ENCODE measurements around the gene MED25.

MED25 gene

DNA sequence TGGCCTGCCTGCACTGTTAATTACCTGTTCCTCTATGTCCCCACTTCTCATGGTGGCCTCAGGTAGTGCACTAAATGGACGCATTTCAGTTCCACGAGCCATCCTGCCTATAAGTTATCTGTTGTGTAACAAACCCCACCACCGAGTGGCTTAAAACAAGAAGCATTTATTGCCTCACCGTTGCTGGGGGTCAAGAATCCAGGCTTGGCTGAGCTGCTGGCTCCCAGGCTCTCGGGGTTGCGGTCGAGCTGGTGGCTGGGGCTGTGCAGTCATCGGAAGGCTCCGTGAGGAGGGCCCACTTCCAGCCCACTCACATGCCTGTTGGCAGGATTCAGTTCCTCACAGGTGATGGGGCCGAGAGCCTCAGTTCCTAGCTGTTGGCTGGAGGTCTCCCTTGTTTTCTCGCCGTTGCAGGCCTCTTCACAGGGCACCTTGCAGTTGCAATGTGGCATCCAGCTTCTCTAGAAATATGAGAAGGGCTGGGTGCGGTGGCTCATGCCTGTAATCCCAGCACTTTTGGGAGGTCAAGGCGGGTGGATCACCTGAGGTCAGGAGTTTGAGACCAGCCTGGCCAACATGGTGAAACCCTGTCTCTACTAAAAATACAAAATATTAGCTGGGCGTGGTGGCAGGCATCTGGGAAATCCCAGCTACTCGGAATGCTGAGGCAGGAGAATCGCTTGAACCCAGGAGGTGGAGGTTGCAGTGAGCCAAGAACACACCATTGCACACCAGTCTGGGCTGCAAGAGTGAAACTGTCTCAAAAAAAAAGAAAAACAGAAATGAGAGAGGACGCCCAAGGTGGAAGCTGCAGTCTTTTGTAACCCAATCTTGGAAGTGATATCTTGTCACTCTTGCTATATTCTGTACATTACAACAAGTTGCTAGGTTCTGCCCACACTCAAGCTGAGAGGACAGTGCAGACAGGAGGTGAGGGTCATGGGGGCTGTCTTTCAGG lies 26.3 kb downstream of the MED25 start:
- DNase-seq, result no peak
- no peak for ATAC-seq

DNA sequence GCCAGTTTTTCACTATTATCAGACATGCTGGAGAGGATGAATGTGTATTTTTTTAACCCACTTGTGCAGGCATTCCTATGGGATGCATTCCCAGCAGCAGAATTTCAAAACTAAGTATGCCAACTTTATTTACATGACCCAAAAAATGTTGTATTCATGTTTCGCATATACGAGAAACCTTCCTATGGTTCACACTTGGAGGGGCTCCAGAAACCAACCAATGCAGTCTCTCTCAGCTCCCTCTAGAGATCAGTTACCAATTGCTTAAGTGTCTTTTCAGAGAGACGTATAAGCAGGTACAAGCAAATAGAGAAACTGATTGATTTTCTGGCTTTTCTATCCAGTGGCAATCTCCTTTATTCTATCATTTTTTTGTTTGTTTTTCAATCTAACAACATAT lies 27.3 kb downstream of the MED25 start:
- DNase-seq, result no peak
- ATAC-seq, result no peak

DNA sequence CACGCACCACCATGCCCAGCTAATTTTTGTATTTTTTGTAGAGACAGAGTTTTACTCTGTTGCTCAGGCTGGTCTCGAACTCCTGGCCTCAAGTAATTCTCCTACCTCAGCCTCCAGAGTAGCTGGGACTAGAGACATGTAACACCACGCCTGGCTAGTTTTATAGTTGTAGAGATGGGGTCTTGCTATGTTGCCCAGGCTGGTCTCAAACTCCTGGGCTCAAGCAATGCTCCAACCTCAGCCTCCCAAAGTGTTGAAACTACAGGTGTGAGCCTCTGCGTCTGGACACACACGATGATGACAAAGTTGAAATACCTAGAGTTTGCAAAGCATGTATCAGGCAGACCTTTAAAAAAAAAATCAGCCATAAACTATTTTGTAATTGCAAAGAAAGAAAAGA lies 28.3 kb downstream of the MED25 start:
- no peak for ATAC-seq
- DNase-seq, result no peak

DNA sequence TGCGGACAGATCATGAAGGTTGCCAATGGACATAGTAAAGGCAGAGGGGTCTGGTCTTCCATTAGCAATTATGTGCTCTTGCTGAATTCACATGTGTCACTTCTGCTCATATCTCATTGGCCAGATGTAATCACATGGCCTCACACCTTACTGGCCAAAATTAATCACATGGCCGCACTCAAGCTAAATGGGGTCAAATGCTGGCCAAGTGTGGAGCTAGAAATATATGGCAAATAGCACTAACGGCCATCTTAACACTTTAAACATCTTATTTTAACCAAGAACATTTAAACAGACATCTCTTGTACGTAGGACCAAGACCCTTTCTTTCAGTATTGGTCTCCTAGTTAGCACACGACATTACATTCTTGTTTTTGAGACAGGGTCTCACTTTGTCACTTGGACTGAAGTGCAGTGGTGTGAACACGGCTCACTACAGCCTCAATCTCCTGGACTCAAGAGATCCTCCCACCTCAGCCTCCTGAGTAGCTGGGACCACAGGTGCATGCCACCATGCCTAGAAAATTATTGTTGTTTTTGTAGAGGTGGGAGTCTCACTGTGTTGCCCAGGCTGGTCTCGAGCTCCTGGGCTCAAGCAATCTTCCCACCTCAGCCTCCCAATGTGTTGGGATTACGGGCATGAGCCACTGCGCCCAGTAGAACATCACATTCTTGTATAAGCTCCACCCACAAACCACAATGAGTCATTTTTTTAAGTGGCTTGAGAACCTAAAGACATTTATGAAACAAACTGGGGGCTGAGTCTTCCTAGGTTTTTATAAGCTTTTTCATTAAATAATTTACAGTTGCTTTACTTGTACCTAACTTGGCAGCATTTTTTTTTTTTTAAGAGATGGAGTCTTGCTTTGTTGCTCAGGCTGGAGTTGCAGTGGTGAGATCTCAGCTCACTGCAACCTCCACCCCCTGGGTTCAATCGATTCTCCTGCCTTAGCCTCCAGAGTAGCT lies 29.9 kb downstream of the MED25 start:
- DNase-seq, result no peak
- no peak for ATAC-seq

GRCh38 chr19:49848938-49849337 lies 30.8 kb downstream of the MED25 start:
- no peak for ATAC-seq
- no peak for DNase-seq

GRCh38 chr19:49849433-49850220 lies 31.5 kb downstream of the MED25 start:
- no peak for ATAC-seq

GRCh38 chr19:49850221-49850486 lies 32.1 kb downstream of the MED25 start:
- ATAC-seq (peak; percentile 1), DNase-seq (no peak)

More at GRCh38 chr19:49849433-49850220, 31.5 kb downstream of the MED25 start:
- DNase-seq, result no peak

DNA sequence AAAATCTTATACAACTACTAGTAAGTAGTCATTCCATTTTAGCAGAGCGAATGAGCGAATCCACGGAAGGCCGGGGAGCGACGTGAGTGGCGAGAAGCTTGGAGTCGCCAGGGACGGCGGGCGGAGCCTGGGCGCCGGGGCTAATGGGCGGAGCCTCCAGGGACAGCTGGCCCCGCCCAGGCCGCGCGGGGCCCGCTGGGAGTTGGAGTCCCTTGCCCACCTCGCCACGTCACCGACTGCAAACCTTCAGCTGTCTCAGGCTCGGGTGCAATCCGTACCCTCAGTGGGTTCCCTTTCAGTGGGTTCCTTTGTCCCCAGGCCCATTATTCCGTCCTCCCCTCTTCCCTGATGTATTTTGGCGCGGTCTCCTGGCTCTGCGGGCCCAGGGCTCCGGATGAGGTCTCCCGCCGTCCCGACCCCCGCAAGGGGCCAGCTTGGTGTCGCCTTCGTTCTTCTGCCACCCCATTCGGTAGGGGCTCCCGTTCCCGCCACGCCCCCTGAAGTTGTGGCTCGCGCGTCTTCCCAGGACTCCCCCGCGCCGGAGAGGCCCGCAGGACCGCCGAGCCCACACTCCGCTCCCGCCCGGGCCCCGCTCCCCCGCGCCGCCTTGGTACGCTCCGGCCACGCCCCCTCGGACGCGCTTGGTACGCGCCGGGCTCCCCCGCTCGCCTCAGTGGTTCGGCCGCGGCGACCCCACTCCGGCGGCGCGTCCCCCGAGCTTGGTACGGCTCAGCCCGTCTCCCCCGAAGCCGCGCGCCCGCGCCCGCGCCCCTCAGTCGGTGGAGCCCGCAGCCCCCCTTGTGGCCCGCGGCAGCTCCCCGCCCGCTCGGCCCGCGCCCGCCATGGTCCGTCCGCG lies 32.6 kb downstream of the MED25 start, which contains the start of gene PTOV1:
PTOV1 (plus strand) TSS at position 673 of the 856 bp plus-strand sequence.
- DNase-seq, result peak; percentile 93
- peak; percentile 88 for ATAC-seq

GRCh38 chr19:49851456-49852259 lies 33.6 kb downstream of the MED25 start:
- DNase-seq (peak; percentile 46), ATAC-seq (no peak)

- no peak for ATAC-seq
- DNase-seq, result no peak
Observed at GRCh38 chr19:49852631-49853126, 34.6 kb downstream of the MED25 start.

- no peak for DNase-seq
- no peak for ATAC-seq
Observed at GRCh38 chr19:49853852-49854377, 35.8 kb downstream of the MED25 start.

GRCh38 chr19:49854378-49855263 lies 36.5 kb downstream of the MED25 start:
- ATAC-seq (no peak), DNase-seq (no peak)

DNA sequence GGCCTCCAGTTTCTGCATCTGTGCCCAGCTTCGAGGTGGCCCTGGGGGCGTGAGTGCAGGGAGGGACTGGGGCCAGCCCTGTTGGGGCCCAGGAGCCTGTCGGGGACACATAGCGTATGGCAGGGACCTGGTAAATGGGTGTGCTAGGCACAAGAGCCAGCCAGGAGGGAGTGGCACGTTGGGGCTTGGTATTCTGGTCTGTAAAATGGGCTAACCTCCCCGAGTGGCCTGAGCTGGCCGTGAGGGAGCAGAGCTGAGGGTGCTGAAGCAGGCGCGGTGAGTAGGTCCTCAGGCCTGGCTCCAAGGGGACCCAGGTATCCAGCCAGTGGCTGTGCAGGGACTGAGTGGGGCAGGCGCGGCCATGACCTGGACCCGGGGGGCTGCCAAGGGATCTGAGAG lies 37.2 kb downstream of the MED25 start:
- DNase-seq (no peak), ATAC-seq (no peak)

DNA sequence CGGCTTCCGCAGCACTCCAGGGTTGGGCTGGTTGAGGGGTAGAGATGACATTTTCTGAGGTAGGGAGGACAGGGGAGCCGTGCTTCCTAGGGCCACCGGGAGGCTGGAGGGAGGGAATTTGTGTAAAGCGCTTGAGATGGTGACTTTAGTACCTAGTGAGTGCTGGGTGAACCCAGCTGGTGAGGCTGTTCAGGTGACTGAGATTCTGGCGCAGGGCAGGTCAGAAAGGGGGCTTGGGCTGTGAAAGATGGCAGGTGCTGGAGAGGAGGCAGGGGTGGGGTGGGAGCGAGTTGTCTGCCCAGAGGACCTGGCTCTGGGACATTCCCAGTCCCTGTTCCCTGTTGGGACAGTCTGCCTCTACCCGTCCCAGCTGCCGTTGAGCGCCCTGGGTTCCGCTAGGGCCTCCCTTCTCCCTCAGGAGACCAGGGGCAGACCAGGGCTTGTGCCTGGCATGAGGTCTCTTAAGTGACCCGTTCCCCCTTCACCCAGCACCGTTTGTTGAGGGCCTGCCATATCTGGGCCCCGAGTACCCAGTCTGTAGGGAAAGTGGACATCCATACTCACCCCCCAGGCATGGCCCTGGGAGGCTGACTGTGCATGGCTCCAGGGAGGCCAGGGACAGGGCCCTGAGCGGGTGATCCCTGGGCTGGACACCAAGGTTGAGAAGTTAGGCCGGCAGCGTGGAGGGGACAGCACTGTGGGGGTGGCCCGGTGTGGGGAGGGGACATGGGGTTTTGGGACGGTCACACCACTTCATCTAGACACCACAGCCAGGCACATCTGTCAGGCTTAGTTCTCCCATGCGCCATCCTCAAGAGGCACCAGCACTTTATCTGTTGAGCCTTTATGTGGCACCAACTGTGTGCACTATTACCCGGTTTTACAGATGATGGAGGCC lies 37.8 kb downstream of the MED25 start:
- DNase-seq (no peak), ATAC-seq (no peak)

GRCh38 chr19:49856574-49857021 lies 38.5 kb downstream of the MED25 start:
- DNase-seq (no peak), ATAC-seq (no peak)

DNA sequence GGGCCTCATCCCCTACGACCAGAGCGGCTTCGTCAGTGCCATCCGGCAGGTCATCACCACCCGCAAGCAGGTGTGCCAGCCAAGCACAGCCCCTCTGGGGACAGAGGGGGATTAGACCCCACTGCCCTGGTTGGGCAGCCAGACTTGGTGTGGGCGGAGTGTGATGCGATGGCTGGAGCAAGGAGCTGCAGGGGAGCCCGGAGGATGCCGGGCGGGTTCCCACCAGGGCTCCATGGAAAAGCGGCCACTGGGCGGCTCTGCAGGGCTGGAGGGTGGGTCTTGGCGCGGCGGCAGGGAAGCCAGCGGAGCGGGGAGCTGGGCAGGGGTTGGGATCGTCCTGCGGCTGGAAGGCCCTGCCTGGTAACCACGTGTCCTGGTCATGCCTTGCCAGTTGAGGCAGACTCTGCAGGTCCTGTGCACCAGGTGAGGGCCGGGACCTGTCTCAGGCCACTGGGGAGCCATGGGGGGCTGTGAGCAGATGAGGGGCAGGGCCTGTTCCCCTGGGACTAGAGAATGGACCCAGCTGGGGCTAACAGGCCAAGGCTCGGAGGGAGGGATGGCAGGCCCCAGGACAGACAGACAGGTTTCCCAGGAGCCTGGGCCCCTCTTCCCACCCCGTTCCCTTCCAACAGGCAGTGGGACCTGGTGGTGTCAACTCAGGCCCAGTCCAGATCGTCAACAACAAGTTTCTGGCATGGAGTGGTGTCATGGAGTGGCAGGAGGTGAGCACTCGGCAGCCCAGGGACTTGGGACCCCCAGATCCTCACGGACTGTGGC lies 39.2 kb downstream of the MED25 start:
- DNase-seq (no peak), ATAC-seq (no peak)

DNA sequence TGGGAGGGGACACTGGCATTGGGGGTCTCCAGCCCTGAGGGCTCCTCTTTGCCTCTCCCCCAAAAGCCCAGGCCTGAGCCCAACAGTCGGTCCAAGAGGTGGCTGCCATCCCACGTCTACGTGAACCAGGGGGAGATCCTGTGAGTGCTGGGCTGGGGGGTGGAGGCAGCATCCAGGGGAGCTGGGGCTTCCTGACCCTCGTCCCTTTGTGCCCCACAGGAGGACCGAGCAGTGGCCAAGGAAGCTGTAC lies 39.7 kb downstream of the MED25 start:
- ATAC-seq, result no peak
- DNase-seq, result no peak
